Karpas-422 (cell line): ENCODE measurements around the gene SLC6A8. TPM values are rescaled to one million over a fixed set of nuclear protein-coding genes. Genes with fewer than 3 reads are reported as not detected.
"Not testable (repeated sequence)": the region's sequence is repeated elsewhere in the genome, so short reads cannot be mapped to it uniquely, and the experiment has no call there.

Experiments
- DNase-seq: peaks from one replicate; pipeline ENCODE4 v3.0.0-alpha.2; 2015
- H2AFZ ChIP-seq: fragments of 200-600 bp; sonication (generic); 2 replicates; pipeline ENCODE4 v1.6.1; 2014; ENCODE audit warnings: antibody characterized with exemption, low read length, mixed read lengths
- H3K27ac ChIP-seq: fragments of 200-600 bp; sonication (generic); 2 replicates; pipeline ENCODE4 v1.5.1; 2014; ENCODE audit warnings: mild to moderate bottlenecking, low read length, moderate library complexity
- H3K27me3 ChIP-seq: fragments of 200-600 bp; sonication (generic); 2 replicates; pipeline ENCODE4 v1.6.1; 2014; ENCODE audit warnings: low read length, mixed read lengths
- H3K36me3 ChIP-seq: fragments of 200-600 bp; sonication (generic); 2 replicates; pipeline ENCODE4 v1.6.1; 2014; ENCODE audit warnings: low read length, mixed read lengths; ENCODE audit not compliant: insufficient read depth
- H3K4me1 ChIP-seq: fragments of 200-600 bp; sonication (generic); 2 replicates; pipeline ENCODE4 v1.6.1; 2014; ENCODE audit warnings: mild to moderate bottlenecking, low read length, mixed read lengths
- H3K4me2 ChIP-seq: fragments of 200-600 bp; sonication (generic); 2 replicates; pipeline ENCODE4 v1.6.1; 2014; ENCODE audit warnings: low read length, low read depth, mild to moderate bottlenecking; ENCODE audit not compliant: poor library complexity, severe bottlenecking
- H3K4me3 ChIP-seq: fragments of 200-600 bp; sonication (generic); 2 replicates; pipeline ENCODE4 v1.5.1; 2014; ENCODE audit warnings: mild to moderate bottlenecking, antibody characterized with exemption, low read length, mixed read lengths
- H3K79me2 ChIP-seq: fragments of 200-600 bp; sonication (generic); 2 replicates; pipeline ENCODE4 v1.6.1; 2014; ENCODE audit warnings: mild to moderate bottlenecking, low read length, mixed read lengths
- H3K9ac ChIP-seq: fragments of 200-600 bp; sonication (generic); 2 replicates; pipeline ENCODE4 v1.6.0; 2014; ENCODE audit warnings: low read length
- H3K9me2 ChIP-seq: fragments of 200-600 bp; sonication (generic), shearing (Covaris generic); replicated peaks from 2 replicates; pipeline ENCODE4 v1.6.0; 2014; ENCODE audit warnings: mild to moderate bottlenecking, low read length, moderate library complexity; ENCODE audit not compliant: insufficient read depth
- H3K9me3 ChIP-seq: fragments of 300-700, 200-600 bp; sonication (generic); 2 replicates; pipeline ENCODE4 v1.6.1; 2014; ENCODE audit warnings: low read length, mixed read lengths
- H4K20me1 ChIP-seq: fragments of 200-600 bp; sonication (generic); 2 replicates; pipeline ENCODE4 v1.6.1; 2014; ENCODE audit warnings: mild to moderate bottlenecking, antibody characterized with exemption, low read length, low read depth; ENCODE audit not compliant: insufficient read depth
- total RNA-seq: library from RNA; depleted of rRNA; stranded (reverse); fragments of >200 nt; shearing (Covaris generic); gene quantifications from 2 replicates; pipeline ENCODE4 v1.2.3, GENCODE V29; 2014; ENCODE audit warnings: low replicate concordance

SLC6A8 gene
- total RNA-seq, 1 experiment from 2014 or later: not detected

GRCh38 chrX:153727123-153727931, 39.6 kb downstream of the SLC6A8 start:
- Histone ChIP-seq H3K9me2 (no peaks in the 10 kb centered on the region), H2AFZ (no peak overlapping the region), H3K79me2 (peaks cover 13% of the 10 kb centered on the region), H3K27me3 (no peaks in the 10 kb centered on the region), H3K36me3 (no peaks in the 10 kb centered on the region), H3K9ac (peak overlapping the region; percentile 66), H4K20me1 (peaks cover 9% of the 10 kb centered on the region; the same call in 1 of the 2 replicates), H3K27ac (peak overlapping the region; percentile 73), H3K4me3 (peak overlapping the region; percentile 23; the same call in 1 of the 2 replicates), H3K4me1 (peaks cover 39% of the 10 kb centered on the region), H3K4me2 (peak overlapping the region; percentile 66), H3K9me3 (no peaks in the 10 kb centered on the region)
- DNase-seq: no peak

DNA sequence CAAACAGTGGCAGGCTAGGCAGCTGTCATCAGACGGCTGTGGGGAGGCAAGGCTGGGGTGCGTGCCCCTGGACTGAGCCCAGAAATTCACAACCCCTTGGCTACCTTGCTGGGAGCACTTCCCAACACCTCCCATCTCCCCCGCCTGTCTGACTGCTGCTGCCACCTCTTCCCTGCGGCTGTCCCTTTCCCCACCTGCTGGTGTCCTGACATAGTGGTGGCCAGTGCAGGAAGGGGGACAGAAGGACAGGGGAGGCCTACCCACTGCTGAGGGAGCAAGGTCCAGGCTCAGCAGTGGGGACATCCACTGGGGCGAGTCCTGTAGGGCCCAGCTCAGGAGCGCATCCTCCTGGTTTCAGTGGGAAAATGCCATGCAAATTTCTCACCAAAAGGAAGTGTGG, 40.4 kb downstream of the SLC6A8 start:
- Histone ChIP-seq H3K27ac (no peak overlapping the region), H3K27me3 (no peaks in the 10 kb centered on the region), H3K79me2 (peaks cover 6% of the 10 kb centered on the region), H3K4me3 (no peak overlapping the region), H2AFZ (no peak overlapping the region), H3K9me3 (no peaks in the 10 kb centered on the region), H3K4me1 (peaks cover 32% of the 10 kb centered on the region), H4K20me1 (peaks cover 3% of the 10 kb centered on the region; the same call in 1 of the 2 replicates), H3K9ac (peak overlapping the region; percentile 66; the same call in 1 of the 2 replicates), H3K9me2 (no peaks in the 10 kb centered on the region), H3K36me3 (no peaks in the 10 kb centered on the region), H3K4me2 (no peak overlapping the region)
- no peak for DNase-seq

- no peaks in the 10 kb centered on the region for H3K9me2 ChIP-seq
- H2AFZ ChIP-seq: no peak overlapping the region
- no peak for DNase-seq
- no peaks in the 10 kb centered on the region for H3K36me3 ChIP-seq
- H3K9ac ChIP-seq: no peak overlapping the region
- H3K27me3 ChIP-seq: no peaks in the 10 kb centered on the region
- no peak overlapping the region for H3K27ac ChIP-seq
- no peaks in the 10 kb centered on the region for H4K20me1 ChIP-seq
- H3K4me2 ChIP-seq: no peak overlapping the region
- peaks cover 32% of the 10 kb centered on the region for H3K4me1 ChIP-seq
- no peaks in the 10 kb centered on the region for H3K9me3 ChIP-seq
- H3K79me2 ChIP-seq: no peaks in the 10 kb centered on the region
- no peak overlapping the region for H3K4me3 ChIP-seq
These were observed 41.4 kb downstream of the SLC6A8 start for GRCh38 chrX:153728951-153729631.

GRCh38 chrX:153730115-153730514, 42.4 kb downstream of the SLC6A8 start:
- not testable (repeated sequence) for H3K27ac ChIP-seq, H3K27me3 ChIP-seq, H2AFZ ChIP-seq, H3K9me3 ChIP-seq, H4K20me1 ChIP-seq, H3K4me3 ChIP-seq, H3K4me2 ChIP-seq, DNase-seq, H3K79me2 ChIP-seq, H3K9me2 ChIP-seq, H3K36me3 ChIP-seq, H3K9ac ChIP-seq
- H3K4me1 ChIP-seq: peaks cover 32% of the 10 kb centered on the region

DNA sequence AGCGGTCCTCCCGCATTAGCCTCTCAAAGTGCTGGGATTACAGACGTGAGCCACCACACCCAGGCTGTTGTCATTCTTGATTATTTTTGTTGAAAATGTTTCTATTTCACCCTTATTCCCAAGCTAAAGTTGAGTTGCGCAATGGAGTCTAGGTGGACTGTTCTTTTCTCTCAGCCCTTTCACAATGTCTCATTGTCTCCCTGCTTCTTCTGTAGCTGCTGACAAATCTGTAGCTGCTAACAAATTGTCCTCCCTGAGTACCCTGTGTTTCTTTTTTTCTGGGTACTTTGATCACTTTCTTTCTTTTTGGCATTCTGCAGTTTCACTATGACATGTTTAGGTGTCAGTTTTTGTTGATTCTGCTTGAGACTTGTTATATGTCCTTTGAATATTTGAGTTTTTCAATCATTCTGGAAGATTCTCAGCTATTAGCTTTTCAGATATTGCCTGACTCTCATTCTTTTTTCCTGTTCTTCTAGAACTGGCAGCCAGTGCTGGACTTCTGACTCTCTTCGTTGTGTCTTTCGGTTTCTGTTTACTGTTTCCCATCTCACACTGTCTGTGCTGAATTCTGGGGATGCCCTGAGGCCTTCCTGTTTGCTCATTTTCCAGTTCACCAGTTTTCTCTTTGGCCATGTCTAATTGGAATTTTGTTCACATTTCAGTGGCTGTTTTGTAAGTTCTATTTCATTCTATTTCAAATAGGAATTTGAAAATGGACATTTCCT, 43.6 kb downstream of the SLC6A8 start:
- Histone ChIP-seq H3K4me2 (no peak overlapping the region), H3K27me3 (no peaks in the 10 kb centered on the region)
- no peak for DNase-seq

GRCh38 chrX:153731845-153732215, 44.1 kb downstream of the SLC6A8 start:
- Histone ChIP-seq H3K9ac (no peak overlapping the region), H3K79me2 (no peaks in the 10 kb centered on the region), H3K4me2 (no peak overlapping the region)

More for the DNA sequence above, 43.6 kb downstream of the SLC6A8 start:
- Histone ChIP-seq H2AFZ (no peak overlapping the region), H3K4me3 (no peak overlapping the region), H3K9me2 (no peaks in the 10 kb centered on the region), H3K27ac (no peak overlapping the region), H3K36me3 (no peaks in the 10 kb centered on the region), H3K4me1 (peaks cover 31% of the 10 kb centered on the region), H3K9ac (no peak overlapping the region), H3K79me2 (no peaks in the 10 kb centered on the region), H3K9me3 (no peaks in the 10 kb centered on the region), H4K20me1 (no peaks in the 10 kb centered on the region)

DNA sequence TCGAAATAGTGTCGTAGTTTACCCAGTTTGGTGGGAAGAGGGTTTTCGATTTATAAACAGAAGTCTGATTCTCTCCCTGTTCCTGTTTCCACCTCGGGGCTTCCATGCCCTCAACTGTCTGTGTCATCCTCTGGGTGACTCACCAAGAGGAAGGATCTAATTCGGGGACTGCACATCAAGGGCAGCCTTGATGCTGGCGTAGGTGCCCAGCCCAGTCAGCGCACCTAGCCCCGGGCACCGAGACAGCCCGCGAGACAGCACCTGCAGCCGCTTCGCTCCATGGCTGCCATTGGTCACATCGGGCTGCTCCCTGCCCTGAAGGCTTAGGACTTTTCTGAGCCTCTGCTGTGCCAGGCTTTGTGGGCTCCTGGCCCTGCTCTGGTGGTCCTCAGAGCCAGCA, 44.7 kb downstream of the SLC6A8 start:
- Histone ChIP-seq H3K36me3 (no peaks in the 10 kb centered on the region), H3K9me2 (no peaks in the 10 kb centered on the region), H3K9me3 (no peaks in the 10 kb centered on the region), H3K27ac (no peak overlapping the region), H4K20me1 (no peaks in the 10 kb centered on the region), H3K4me3 (no peak overlapping the region), H3K9ac (no peak overlapping the region), H3K4me2 (no peak overlapping the region), H3K4me1 (peaks cover 20% of the 10 kb centered on the region), H2AFZ (no peak overlapping the region), H3K27me3 (no peaks in the 10 kb centered on the region), H3K79me2 (no peaks in the 10 kb centered on the region)
- DNase-seq: no peak

More at GRCh38 chrX:153731845-153732215, 44.1 kb downstream of the SLC6A8 start:
- no peaks in the 10 kb centered on the region for H3K9me2 ChIP-seq
- H2AFZ ChIP-seq: no peak overlapping the region
- H4K20me1 ChIP-seq: no peaks in the 10 kb centered on the region
- H3K9me3 ChIP-seq: no peaks in the 10 kb centered on the region
- no peaks in the 10 kb centered on the region for H3K27me3 ChIP-seq
- no peak for DNase-seq
- peaks cover 26% of the 10 kb centered on the region for H3K4me1 ChIP-seq
- H3K4me3 ChIP-seq: no peak overlapping the region
- no peaks in the 10 kb centered on the region for H3K36me3 ChIP-seq
- H3K27ac ChIP-seq: no peak overlapping the region
